Measurements from ENCODE around the gene AP5S1. TPM values are rescaled to one million over a fixed set of nuclear protein-coding genes. Genes with fewer than 3 reads are reported as not detected.

AP5S1 gene
- total and polyA plus RNA-seq, 2 of the 13 experiments (the other 11 are each of a cell fraction or from before 2014, with no cell fraction given): 7.9 to 23.2 TPM

DNA sequence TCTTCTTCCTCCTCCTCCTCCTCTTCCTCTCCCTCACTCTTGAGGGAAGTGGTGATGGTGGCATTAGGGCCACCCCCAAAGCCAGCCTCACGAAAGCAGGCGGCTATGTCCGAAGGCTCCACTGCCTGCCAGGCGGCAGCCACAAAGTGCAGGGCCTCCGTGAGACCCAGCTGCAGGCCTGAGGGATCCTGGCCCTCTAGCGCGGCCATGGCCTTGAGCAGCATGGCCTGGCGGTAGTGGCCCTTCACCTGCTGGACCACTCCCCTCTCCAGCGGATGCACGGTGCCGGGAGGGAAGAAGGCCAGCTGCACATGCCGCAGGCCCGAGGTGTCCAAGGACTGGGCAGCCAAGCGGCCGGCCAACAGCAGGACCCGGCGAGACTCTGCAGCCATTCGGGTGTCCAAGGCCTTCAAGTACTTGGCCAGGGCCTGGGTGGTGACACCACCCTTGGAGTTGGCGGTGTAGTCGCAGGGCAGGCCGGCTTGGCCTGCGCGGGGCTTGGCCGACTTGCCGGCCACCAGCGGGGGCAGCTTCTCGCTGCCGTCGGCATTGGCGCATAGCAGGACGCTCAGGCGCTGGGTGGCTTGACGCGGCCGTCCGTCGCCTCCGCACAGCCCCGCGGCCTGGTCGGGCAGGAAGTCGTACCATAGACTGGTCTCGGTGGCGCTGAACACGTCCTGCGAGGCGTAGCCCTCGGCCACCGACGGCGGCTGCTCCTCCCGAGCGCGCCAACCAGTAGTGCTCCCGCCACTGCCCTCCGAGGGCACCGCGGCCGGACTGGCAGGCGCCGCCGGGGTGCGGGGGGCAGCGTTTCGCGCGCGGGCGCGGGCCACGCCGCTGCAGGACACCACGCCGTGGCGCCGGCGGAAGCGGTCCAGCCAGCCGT lies 34.9 kb upstream of the AP5S1 start (continued):
- TF ChIP-seq, protein P1, sequence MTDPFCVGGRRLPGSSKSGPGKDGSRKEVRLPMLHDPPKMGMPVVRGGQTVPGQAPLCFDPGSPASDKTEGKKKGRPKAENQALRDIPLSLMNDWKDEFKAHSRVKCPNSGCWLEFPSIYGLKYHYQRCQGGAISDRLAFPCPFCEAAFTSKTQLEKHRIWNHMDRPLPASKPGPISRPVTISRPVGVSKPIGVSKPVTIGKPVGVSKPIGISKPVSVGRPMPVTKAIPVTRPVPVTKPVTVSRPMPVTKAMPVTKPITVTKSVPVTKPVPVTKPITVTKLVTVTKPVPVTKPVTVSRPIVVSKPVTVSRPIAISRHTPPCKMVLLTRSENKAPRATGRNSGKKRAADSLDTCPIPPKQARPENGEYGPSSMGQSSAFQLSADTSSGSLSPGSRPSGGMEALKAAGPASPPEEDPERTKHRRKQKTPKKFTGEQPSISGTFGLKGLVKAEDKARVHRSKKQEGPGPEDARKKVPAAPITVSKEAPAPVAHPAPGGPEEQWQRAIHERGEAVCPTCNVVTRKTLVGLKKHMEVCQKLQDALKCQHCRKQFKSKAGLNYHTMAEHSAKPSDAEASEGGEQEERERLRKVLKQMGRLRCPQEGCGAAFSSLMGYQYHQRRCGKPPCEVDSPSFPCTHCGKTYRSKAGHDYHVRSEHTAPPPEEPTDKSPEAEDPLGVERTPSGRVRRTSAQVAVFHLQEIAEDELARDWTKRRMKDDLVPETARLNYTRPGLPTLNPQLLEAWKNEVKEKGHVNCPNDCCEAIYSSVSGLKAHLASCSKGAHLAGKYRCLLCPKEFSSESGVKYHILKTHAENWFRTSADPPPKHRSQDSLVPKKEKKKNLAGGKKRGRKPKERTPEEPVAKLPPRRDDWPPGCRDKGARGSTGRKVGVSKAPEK (CRISPR knock-in tag; IDR thresholded peaks at IDR 0.05; ENCODE audit: borderline replicate concordance): no peak
- TF ChIP-seq ZBTB7A (CRISPR knock-in tag; IDR thresholded peaks at IDR 0.05) (peak; percentile 49; the same call in 1 of the 2 replicates), THAP11 (CRISPR knock-in tag; IDR thresholded peaks at IDR 0.05) (peak; percentile 57), ZNF737 (CRISPR knock-in tag; IDR thresholded peaks at IDR 0.05; ENCODE audit: borderline replicate concordance) (no peak), ZNF883 (CRISPR knock-in tag; IDR thresholded peaks at IDR 0.05; ENCODE audit: not compliant biosample characterization) (peak; percentile 50), JDP2 (CRISPR knock-in tag; IDR thresholded peaks at IDR 0.05; ENCODE audit: borderline replicate concordance) (no peak), SATB2 (CRISPR knock-in tag; IDR thresholded peaks at IDR 0.05) (no peak), SIN3A (IDR thresholded peaks at IDR 0.05; ENCODE audit: borderline replicate concordance, low read depth, low read length) (no peak), ZNF264 (CRISPR knock-in tag; IDR thresholded peaks at IDR 0.05) (no peak), ZNF350 (CRISPR knock-in tag; IDR thresholded peaks at IDR 0.05; ENCODE audit: borderline replicate concordance, low read depth) (no peak), ZFY (CRISPR knock-in tag; IDR thresholded peaks at IDR 0.05) (peak; percentile 65), ZNF720 (CRISPR knock-in tag; IDR thresholded peaks at IDR 0.05) (no peak), NBN (conservative IDR thresholded peaks at IDR 0.05) (no peak), SIN3B (IDR thresholded peaks at IDR 0.05; ENCODE audit: low read length) (no peak), ZNF207 (IDR thresholded peaks at IDR 0.05; ENCODE audit: borderline replicate concordance) (no peak)
- TF ChIP-seq, protein P2, sequence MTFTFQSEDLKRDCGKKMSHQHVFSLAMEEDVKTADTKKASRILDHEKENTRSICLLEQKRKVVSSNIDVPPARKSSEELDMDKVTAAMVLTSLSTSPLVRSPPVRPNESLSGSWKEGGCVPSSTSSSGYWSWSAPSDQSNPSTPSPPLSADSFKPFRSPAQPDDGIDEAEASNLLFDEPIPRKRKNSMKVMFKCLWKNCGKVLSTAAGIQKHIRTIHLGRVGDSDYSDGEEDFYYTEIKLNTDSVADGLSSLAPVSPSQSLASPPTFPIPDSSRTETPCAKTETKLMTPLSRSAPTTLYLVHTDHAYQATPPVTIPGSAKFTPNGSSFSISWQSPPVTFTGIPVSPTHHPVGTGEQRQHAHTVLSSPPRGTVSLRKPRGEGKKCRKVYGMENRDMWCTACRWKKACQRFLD (CRISPR knock-in tag; IDR thresholded peaks at IDR 0.05; ENCODE audit: borderline replicate concordance): 0 out of 2 replicates have a peak, but pooled peaks have one; percentile 50
- TF ChIP-seq, protein P3, sequence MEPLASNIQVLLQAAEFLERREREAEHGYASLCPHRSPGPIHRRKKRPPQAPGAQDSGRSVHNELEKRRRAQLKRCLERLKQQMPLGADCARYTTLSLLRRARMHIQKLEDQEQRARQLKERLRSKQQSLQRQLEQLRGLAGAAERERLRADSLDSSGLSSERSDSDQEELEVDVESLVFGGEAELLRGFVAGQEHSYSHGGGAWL (CRISPR knock-in tag; IDR thresholded peaks at IDR 0.05): peak; percentile 21; the same call in 1 of the 2 replicates
- TF ChIP-seq, protein P4, sequence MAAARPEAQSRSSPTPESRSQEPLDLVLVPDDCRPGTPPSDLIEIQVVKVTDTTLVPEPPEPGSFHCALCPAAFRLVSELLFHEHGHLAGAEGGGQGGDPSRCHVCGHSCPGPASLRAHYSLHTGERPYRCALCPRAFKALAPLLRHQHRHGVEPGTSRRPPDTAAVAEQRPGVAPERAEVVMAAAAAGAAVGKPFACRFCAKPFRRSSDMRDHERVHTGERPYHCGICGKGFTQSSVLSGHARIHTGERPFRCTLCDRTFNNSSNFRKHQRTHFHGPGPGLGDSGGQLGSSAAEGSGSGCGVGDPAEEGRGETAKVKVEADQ (CRISPR knock-in tag; IDR thresholded peaks at IDR 0.05; ENCODE audit: borderline replicate concordance): peak; percentile 53; the same call in 1 of the 2 replicates
- TF ChIP-seq, protein P5, sequence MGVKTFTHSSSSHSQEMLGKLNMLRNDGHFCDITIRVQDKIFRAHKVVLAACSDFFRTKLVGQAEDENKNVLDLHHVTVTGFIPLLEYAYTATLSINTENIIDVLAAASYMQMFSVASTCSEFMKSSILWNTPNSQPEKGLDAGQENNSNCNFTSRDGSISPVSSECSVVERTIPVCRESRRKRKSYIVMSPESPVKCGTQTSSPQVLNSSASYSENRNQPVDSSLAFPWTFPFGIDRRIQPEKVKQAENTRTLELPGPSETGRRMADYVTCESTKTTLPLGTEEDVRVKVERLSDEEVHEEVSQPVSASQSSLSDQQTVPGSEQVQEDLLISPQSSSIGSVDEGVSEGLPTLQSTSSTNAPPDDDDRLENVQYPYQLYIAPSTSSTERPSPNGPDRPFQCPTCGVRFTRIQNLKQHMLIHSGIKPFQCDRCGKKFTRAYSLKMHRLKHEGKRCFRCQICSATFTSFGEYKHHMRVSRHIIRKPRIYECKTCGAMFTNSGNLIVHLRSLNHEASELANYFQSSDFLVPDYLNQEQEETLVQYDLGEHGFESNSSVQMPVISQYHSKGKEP (CRISPR knock-in tag; IDR thresholded peaks at IDR 0.05): no peak
- TF ChIP-seq, protein P6, sequence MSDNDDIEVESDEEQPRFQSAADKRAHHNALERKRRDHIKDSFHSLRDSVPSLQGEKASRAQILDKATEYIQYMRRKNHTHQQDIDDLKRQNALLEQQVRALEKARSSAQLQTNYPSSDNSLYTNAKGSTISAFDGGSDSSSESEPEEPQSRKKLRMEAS (IDR thresholded peaks at IDR 0.05): peak; percentile 79
- TF ChIP-seq, protein P7, sequence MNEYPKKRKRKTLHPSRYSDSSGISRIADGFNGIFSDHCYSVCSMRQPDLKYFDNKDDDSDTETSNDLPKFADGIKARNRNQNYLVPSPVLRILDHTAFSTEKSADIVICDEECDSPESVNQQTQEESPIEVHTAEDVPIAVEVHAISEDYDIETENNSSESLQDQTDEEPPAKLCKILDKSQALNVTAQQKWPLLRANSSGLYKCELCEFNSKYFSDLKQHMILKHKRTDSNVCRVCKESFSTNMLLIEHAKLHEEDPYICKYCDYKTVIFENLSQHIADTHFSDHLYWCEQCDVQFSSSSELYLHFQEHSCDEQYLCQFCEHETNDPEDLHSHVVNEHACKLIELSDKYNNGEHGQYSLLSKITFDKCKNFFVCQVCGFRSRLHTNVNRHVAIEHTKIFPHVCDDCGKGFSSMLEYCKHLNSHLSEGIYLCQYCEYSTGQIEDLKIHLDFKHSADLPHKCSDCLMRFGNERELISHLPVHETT (CRISPR knock-in tag; conservative IDR thresholded peaks at IDR 0.05): 0 out of 2 replicates have a peak, but pooled peaks have one; percentile 38

Data from HepG2 (cell line).